ENCODE results near the gene ZNF532.
"Not testable (repeated sequence)": the region's sequence is repeated elsewhere in the genome, so short reads cannot be mapped to it uniquely, and the experiment has no call there.

Gene ZNF532

GRCh38 chr18:59015531-59016152 lies 151.0 kb downstream of the ZNF532 start:
- TF ChIP-seq CTCF (IDR thresholded peaks at IDR 0.05; ENCODE audit: low read depth, low read length): no peak
- no peak overlapping the region for H3K4me3 ChIP-seq (ENCODE audit: low read depth, low read length)

GRCh38 chr18:59021500-59021899 lies 156.8 kb downstream of the ZNF532 start:
- TF ChIP-seq CTCF (IDR thresholded peaks at IDR 0.05; ENCODE audit: low read depth, low read length): no peak
- H3K4me3 ChIP-seq (ENCODE audit: low read depth, low read length): no peak overlapping the region

GRCh38 chr18:59022167-59022945 lies 157.7 kb downstream of the ZNF532 start:
- TF ChIP-seq CTCF (IDR thresholded peaks at IDR 0.05; ENCODE audit: low read depth, low read length): no peak
- no peak overlapping the region for H3K4me3 ChIP-seq (ENCODE audit: low read depth, low read length)

- TF ChIP-seq CTCF (IDR thresholded peaks at IDR 0.05; ENCODE audit: low read depth, low read length): no peak
- no peak overlapping the region for H3K4me3 ChIP-seq (ENCODE audit: low read depth, low read length)
Observed at GRCh38 chr18:59024829-59025228, 160.2 kb downstream of the ZNF532 start.

DNA sequence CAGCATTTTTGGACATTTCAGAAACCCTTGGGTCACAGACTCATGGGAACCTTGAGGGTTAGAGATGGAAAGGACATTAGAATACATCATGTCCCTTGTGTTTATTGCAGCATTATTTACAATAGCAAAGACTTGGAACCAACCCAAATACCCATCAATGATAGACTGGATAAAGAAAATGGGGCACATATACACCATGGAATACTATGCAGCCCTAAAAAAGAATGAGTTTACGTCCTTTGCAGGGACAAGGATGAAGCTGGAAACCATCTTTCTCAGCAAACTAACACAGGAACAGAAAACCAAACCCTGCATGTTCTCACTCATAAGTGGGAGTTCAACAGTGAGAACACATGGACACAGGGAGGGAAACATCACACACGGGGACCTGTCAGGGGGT lies 160.9 kb downstream of the ZNF532 start:
- not testable (repeated sequence) for H3K4me3 ChIP-seq (ENCODE audit: low read depth, low read length)

DNA sequence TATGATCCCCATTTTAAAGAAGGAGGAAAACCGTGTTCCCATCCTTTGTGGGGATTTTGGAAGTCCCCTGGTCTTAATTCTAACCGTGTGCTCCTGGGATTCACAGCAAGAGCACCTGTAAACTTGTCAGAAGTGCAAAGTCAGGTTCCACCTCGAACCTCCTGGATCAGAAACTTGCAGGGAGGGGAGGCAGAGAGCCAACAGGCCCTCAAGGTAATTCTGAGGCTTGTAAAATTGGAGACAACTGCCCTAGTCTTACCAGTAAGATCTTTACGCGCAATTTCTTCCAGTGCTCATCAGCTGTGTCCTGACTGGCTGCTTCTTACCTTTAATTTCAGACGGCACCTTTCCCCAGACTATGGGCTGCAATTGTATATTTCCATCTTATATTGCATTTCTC lies 161.7 kb downstream of the ZNF532 start:
- no peak overlapping the region for H3K4me3 ChIP-seq (ENCODE audit: low read depth, low read length)
- TF ChIP-seq CTCF (IDR thresholded peaks at IDR 0.05; ENCODE audit: low read depth, low read length): no peak

DNA sequence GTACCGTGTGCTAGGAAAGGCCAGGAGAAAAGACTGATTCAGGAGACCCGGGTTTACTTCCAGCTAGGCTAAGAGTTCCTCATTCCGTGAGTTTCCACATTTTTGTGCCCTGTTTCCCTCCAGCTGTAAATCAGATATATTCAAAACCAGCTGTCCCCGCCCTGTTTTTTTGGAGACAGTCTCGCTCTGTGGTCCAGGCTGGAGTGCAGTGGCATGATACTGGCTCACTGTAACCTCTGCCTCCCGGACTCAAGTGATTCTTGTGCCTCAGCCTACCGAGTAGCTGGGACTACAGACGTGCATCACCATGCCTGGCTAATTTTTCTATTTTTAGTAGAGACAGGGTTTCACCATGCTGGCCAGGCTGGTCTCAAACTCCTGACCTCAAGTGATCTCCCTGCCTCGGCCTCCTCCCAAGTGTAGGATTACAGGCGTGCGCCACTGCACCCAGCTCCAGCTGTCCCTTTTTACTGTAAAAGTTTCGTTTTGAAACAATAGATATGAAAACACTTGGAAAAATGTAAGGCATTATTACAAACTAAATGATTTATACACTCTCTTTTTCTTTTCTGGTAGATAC lies 162.2 kb downstream of the ZNF532 start:
- no peak overlapping the region for H3K4me3 ChIP-seq (ENCODE audit: low read depth, low read length)
- no peak for TF ChIP-seq CTCF (IDR thresholded peaks at IDR 0.05; ENCODE audit: low read depth, low read length)
